Stimulated activated CD4-positive, alpha-beta T cell treated with anti-CD3 and anti-CD28 coated beads, TNF-alpha, amount 100 ng/mL, for 24 hours (primary cell): ENCODE data around the gene C5.
"Not testable (repeated sequence)": the region's sequence is repeated elsewhere in the genome, so short reads cannot be mapped to it uniquely, and the experiment has no call there.

Source experiments
- DNase-seq, 3 experiments: peaks; one replicate each; pipeline ENCODE4 v3.0.0-alpha.2; 2020; ENCODE audit warnings: low read depth in 3 of 3

The C5 gene

GRCh38 chr9:120979797-120980196, 70.3 kb downstream of the C5 start:
- no peak for DNase-seq

- no peak for DNase-seq
Observed at GRCh38 chr9:120978987-120979386, 71.1 kb downstream of the C5 start.

- DNase-seq = no peak
Observed at GRCh38 chr9:120977321-120977720, 72.8 kb downstream of the C5 start.

- DNase-seq = no peak
Observed at GRCh38 chr9:120974921-120975320, 75.2 kb downstream of the C5 start.

GRCh38 chr9:120974181-120974580, 75.9 kb downstream of the C5 start:
- DNase-seq = no peak

- DNase-seq = no peak
Observed at GRCh38 chr9:120971938-120972337, 78.1 kb downstream of the C5 start.

GRCh38 chr9:120971471-120971870, 78.6 kb downstream of the C5 start:
- DNase-seq = not testable (repeated sequence)

GRCh38 chr9:120970244-120970643, 79.8 kb downstream of the C5 start:
- DNase-seq = no peak

- DNase-seq = no peak
Observed at GRCh38 chr9:120966013-120966369, 84.1 kb downstream of the C5 start.

- DNase-seq = no peak
Observed at GRCh38 chr9:120965344-120966012, 84.6 kb downstream of the C5 start.

GRCh38 chr9:120961936-120962335, 88.1 kb downstream of the C5 start:
- no peak for DNase-seq

GRCh38 chr9:120960001-120960400, 90.1 kb downstream of the C5 start:
- no peak for DNase-seq

GRCh38 chr9:120956862-120957261, 93.2 kb downstream of the C5 start:
- DNase-seq = no peak

- no peak for DNase-seq
Observed at GRCh38 chr9:120951960-120952618, 98.0 kb downstream of the C5 start.

GRCh38 chr9:120950421-120951388, 99.4 kb downstream of the C5 start:
- no peak for DNase-seq

GRCh38 chr9:120949290-120949689, 100.8 kb downstream of the C5 start:
- DNase-seq = no peak

- no peak for DNase-seq
Observed at GRCh38 chr9:120948824-120949223, 101.3 kb downstream of the C5 start.

- no peak for DNase-seq
Observed at GRCh38 chr9:120947222-120947621, 102.9 kb downstream of the C5 start.

GRCh38 chr9:120946259-120946658, 103.8 kb downstream of the C5 start:
- no peak for DNase-seq

GRCh38 chr9:120944948-120945347, 105.1 kb downstream of the C5 start:
- no peak for DNase-seq

GRCh38 chr9:120944434-120944843, 105.6 kb downstream of the C5 start:
- no peak for DNase-seq

- DNase-seq = no peak
Observed at GRCh38 chr9:120942186-120943001, 107.7 kb downstream of the C5 start.
